Gastroesophageal sphincter (tissue), 3 donors: ENCODE measurements around the gene C17orf58.

Source experiments
- EP300 ChIP-seq: sonication (generic); formaldehyde crosslinking; IDR thresholded peaks from one replicate; pipeline ENCODE4 v1.6.1; 2017; ENCODE audit warnings: antibody characterized with exemption, mild to moderate bottlenecking
- POLR2A ChIP-seq, 2 donors: fragments of 450-650 bp; IDR thresholded peaks; one replicate each; pipeline ENCODE4 v1.6.1; 2017; ENCODE audit warnings: antibody characterized with exemption in 2 of 2, mild to moderate bottlenecking in 2 of 2, moderate library complexity in 1 of 2
- POLR2AphosphoS5 ChIP-seq: sonication (generic); formaldehyde crosslinking; IDR thresholded peaks from one replicate; pipeline ENCODE4 v1.6.1; 2017; ENCODE audit warnings: antibody characterized with exemption
- TF ChIP-seq, protein P1 (sequence below), 4 experiments: fragments of 200-600 bp in 2 of 4; fragments of 450-650 bp in 2 of 4; sonication (generic) in 1 of 4; IDR thresholded peaks; one replicate each; pipeline ENCODE4 v1.5.1; 2017 to 2019; ENCODE audit warnings: antibody characterized with exemption in 4 of 4, mild to moderate bottlenecking in 2 of 4, moderate library complexity in 2 of 4

DNA sequence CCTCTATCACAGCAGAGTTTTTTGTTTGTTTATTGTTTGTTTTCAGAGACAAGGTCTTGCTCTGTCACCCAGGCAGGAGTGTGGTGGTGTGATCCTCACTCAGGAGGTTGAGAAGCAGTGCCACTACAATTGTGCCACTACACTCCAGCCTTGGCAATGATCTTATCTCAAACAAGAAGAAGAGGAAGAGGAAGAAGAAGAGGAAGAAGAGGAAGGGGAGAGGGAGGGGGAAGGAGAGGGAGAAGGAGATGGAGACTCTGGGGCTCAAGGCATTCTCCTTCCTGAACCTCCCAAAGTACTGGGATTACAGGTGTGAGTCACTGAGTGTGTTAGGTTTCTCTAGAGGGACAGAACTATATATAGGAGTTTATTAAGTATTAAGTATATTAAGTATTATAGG, 17.1 kb upstream of the C17orf58 start:
- TF ChIP-seq, protein P1, sequence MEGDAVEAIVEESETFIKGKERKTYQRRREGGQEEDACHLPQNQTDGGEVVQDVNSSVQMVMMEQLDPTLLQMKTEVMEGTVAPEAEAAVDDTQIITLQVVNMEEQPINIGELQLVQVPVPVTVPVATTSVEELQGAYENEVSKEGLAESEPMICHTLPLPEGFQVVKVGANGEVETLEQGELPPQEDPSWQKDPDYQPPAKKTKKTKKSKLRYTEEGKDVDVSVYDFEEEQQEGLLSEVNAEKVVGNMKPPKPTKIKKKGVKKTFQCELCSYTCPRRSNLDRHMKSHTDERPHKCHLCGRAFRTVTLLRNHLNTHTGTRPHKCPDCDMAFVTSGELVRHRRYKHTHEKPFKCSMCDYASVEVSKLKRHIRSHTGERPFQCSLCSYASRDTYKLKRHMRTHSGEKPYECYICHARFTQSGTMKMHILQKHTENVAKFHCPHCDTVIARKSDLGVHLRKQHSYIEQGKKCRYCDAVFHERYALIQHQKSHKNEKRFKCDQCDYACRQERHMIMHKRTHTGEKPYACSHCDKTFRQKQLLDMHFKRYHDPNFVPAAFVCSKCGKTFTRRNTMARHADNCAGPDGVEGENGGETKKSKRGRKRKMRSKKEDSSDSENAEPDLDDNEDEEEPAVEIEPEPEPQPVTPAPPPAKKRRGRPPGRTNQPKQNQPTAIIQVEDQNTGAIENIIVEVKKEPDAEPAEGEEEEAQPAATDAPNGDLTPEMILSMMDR (IDR thresholded peaks at IDR 0.05), result no peak
- TF ChIP-seq POLR2A (IDR thresholded peaks at IDR 0.05) (no peak), EP300 (no peak), POLR2AphosphoS5 (no peak)
